VCaP (cell line): ENCODE measurements around the gene TGFBRAP1.
A peak's percentile ranks its signal among the peaks of the same experiment; 100 is the strongest.

Experiments
- H3K27ac ChIP-seq: fragments of 450-650 bp; 2 replicates; pipeline ENCODE4 v1.5.1; 2017
- CTCF ChIP-seq: fragments of 450-650 bp; conservative IDR thresholded peaks from 2 replicates; pipeline ENCODE4 v1.5.1; 2017; ENCODE audit warnings: mild to moderate bottlenecking, moderate library complexity

Gene TGFBRAP1

GRCh38 chr2:105254531-105255210, 74.9 kb downstream of the TGFBRAP1 start:
- no peak overlapping the region for H3K27ac ChIP-seq
- no peak for TF ChIP-seq CTCF

GRCh38 chr2:105252271-105252670, 77.3 kb downstream of the TGFBRAP1 start:
- H3K27ac ChIP-seq: no peak overlapping the region
- no peak for TF ChIP-seq CTCF

GRCh38 chr2:105251016-105251648, 78.4 kb downstream of the TGFBRAP1 start:
- H3K27ac ChIP-seq: peak overlapping the region; percentile 78

GRCh38 chr2:105249891-105250290, 79.6 kb downstream of the TGFBRAP1 start:
- peak overlapping the region; percentile 78 for H3K27ac ChIP-seq
- no peak for TF ChIP-seq CTCF

GRCh38 chr2:105249181-105249580, 80.4 kb downstream of the TGFBRAP1 start:
- H3K27ac ChIP-seq: peak overlapping the region; percentile 78
- no peak for TF ChIP-seq CTCF

GRCh38 chr2:105248316-105249070, 81.0 kb downstream of the TGFBRAP1 start:
- H3K27ac ChIP-seq: peak overlapping the region; percentile 78

GRCh38 chr2:105244451-105244850, 85.1 kb downstream of the TGFBRAP1 start:
- H3K27ac ChIP-seq: no peak overlapping the region
- TF ChIP-seq CTCF: no peak

More at GRCh38 chr2:105248316-105249070, 81.0 kb downstream of the TGFBRAP1 start:
- no peak for TF ChIP-seq CTCF
